ENCODE measurements around the gene TSPOAP1. TPM values are rescaled to one million over a fixed set of nuclear protein-coding genes. Genes with fewer than 3 reads are reported as not detected.

The TSPOAP1 gene
- total RNA-seq, 2 donors from 2014 or later: 3.7 to 5.4 TPM

GRCh38 chr17:58277802-58278595 lies 50.6 kb downstream of the TSPOAP1 start:
- Histone ChIP-seq H3K9me3 (no peaks in the 10 kb centered on the region), H3K4me3 (no peak overlapping the region), H3K27me3 (peaks cover 5% of the 10 kb centered on the region), H3K36me3 (no peaks in the 10 kb centered on the region), H3K9ac (ENCODE audit: low read depth in 2 of 2, low read length in 2 of 2) (no peak overlapping the region), H3K27ac (no peak overlapping the region), H3K4me1 (no peaks in the 10 kb centered on the region)
- intact Hi-C loops (cut with DNase I): no loop called here
- TF ChIP-seq, protein P1, sequence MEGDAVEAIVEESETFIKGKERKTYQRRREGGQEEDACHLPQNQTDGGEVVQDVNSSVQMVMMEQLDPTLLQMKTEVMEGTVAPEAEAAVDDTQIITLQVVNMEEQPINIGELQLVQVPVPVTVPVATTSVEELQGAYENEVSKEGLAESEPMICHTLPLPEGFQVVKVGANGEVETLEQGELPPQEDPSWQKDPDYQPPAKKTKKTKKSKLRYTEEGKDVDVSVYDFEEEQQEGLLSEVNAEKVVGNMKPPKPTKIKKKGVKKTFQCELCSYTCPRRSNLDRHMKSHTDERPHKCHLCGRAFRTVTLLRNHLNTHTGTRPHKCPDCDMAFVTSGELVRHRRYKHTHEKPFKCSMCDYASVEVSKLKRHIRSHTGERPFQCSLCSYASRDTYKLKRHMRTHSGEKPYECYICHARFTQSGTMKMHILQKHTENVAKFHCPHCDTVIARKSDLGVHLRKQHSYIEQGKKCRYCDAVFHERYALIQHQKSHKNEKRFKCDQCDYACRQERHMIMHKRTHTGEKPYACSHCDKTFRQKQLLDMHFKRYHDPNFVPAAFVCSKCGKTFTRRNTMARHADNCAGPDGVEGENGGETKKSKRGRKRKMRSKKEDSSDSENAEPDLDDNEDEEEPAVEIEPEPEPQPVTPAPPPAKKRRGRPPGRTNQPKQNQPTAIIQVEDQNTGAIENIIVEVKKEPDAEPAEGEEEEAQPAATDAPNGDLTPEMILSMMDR (IDR thresholded peaks at IDR 0.05): no peak
- no peak for DNase-seq

DNA sequence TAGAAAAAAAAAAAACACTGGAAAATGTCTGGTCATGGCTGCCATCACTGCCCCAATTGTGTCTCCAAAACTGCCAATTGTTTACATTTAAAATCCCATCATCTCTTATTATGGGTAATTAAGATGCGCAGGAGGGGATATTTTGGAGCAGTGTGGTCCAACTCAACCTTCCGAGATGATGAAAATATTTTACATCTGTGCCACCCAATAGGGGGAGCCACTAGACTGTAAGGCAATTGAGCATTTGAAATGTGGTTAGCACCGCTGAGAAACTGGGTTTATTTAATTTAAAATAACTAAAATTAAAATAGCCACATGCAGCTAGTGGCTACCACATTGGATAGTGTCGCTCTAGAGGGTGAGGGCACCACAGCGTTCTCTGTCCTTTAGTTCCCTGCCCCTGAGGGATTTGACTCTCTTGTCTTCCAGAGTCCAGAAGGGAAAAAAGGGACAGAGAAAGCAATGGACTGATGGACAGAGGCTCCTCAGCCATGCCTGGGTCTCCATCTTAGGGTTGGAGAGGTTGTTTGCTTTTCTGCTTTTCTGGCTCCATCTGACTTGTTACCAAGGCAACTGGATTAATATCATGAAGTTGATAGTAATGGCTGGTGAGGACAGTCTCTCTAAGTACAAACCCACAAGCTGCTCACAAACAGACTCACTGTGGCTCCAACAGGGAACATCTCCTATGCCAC lies 51.3 kb downstream of the TSPOAP1 start:
- DNase-seq: no peak
- Histone ChIP-seq H3K27ac (no peak overlapping the region), H3K27me3 (peaks cover 5% of the 10 kb centered on the region), H3K36me3 (no peaks in the 10 kb centered on the region), H3K9ac (ENCODE audit: low read depth in 2 of 2, low read length in 2 of 2) (no peak overlapping the region), H3K9me3 (no peaks in the 10 kb centered on the region), H3K4me1 (no peaks in the 10 kb centered on the region), H3K4me3 (no peak overlapping the region)
- TF ChIP-seq, protein P1 (IDR thresholded peaks at IDR 0.05): no peak
- intact Hi-C loops (cut with DNase I): no loop called here

DNA sequence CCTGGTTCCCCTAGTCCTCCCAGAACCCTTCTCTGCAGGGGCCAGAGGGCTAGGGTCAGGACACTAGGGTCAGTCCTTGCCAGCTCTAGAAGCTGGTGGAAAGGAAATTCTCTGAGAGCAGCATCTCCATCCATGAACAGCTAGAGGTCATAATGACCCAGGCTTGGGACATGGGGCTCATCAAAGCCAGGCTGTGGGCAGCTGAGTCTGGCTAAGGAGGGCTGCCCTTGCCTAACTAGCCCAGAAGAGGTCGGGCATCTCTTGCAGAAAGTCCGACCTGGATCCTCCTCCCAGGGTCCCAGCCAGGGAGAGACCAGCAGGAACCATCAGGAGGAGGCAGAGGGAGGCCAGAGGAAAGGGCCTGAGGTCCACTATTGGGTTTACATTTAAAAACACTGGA lies 52.2 kb downstream of the TSPOAP1 start:
- DNase-seq: no peak

GRCh38 chr17:58275417-58275816 lies 53.2 kb downstream of the TSPOAP1 start:
- H3K27me3 ChIP-seq: peaks cover 5% of the 10 kb centered on the region
- TF ChIP-seq, protein P1 (IDR thresholded peaks at IDR 0.05): no peak
- H3K4me3 ChIP-seq: no peak overlapping the region
- H3K4me1 ChIP-seq: no peaks in the 10 kb centered on the region
- H3K9me3 ChIP-seq: no peaks in the 10 kb centered on the region
- intact Hi-C loops (cut with DNase I): no loop called here
- no peak overlapping the region for H3K27ac ChIP-seq
- no peak for DNase-seq
- no peak overlapping the region for H3K9ac ChIP-seq (ENCODE audit: low read depth in 2 of 2, low read length in 2 of 2)
- no peaks in the 10 kb centered on the region for H3K36me3 ChIP-seq

More for the DNA sequence above, 52.2 kb downstream of the TSPOAP1 start:
- no peak overlapping the region for H3K9ac ChIP-seq (ENCODE audit: low read depth in 2 of 2, low read length in 2 of 2)
- H3K4me1 ChIP-seq: no peaks in the 10 kb centered on the region
- TF ChIP-seq, protein P1 (IDR thresholded peaks at IDR 0.05): no peak
- H3K27me3 ChIP-seq: peaks cover 5% of the 10 kb centered on the region
- H3K27ac ChIP-seq: no peak overlapping the region
- H3K4me3 ChIP-seq: no peak overlapping the region
- H3K36me3 ChIP-seq: no peaks in the 10 kb centered on the region
- intact Hi-C loops (cut with DNase I): no loop called here
- no peaks in the 10 kb centered on the region for H3K9me3 ChIP-seq

DNA sequence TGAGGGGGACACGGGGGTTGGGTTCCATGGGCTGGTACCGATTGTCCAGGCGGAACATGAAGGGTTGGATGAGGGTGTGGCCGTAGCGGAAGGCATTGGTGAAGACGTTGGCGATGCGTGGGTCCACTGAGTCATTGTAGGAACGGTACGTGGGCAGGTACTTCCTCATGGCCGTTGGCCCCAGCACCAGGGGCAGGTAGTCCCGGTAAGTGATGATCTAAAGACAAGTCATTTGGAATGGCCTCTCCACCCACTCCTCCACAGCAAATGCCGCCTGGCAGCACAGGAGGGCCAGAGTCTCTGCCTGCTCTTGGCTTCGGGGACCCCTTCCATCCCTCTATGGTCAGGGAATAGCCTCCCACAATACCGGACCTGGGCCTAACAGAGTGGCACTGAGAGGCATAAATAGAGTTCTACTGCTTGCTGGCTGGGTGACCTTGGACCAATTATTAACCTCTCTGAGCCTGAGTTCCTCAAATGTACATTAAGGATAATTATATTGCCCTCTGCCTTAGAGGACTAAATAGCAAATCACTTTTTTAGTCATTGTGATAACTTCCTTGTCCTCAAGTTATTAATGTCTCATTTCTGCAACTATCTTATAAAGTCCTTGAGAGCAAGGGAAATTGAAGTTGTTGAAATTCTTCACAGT lies 55.0 kb downstream of the TSPOAP1 start:
- TF ChIP-seq, protein P1 (IDR thresholded peaks at IDR 0.05): no peak
- Histone ChIP-seq H3K4me3 (no peak overlapping the region), H3K9me3 (no peaks in the 10 kb centered on the region), H3K4me1 (no peaks in the 10 kb centered on the region), H3K27ac (no peak overlapping the region), H3K27me3 (no peaks in the 10 kb centered on the region), H3K9ac (ENCODE audit: low read depth in 2 of 2, low read length in 2 of 2) (no peak overlapping the region), H3K36me3 (no peaks in the 10 kb centered on the region)
- intact Hi-C loops (cut with DNase I): no loop called here
- no peak for DNase-seq
